Measurements from ENCODE around the gene LHCGR. TPM values are rescaled to one million over a fixed set of nuclear protein-coding genes. Genes with fewer than 3 reads are reported as not detected.

The LHCGR gene
- total RNA-seq, 2 experiments from 2014 or later: not detected

DNA sequence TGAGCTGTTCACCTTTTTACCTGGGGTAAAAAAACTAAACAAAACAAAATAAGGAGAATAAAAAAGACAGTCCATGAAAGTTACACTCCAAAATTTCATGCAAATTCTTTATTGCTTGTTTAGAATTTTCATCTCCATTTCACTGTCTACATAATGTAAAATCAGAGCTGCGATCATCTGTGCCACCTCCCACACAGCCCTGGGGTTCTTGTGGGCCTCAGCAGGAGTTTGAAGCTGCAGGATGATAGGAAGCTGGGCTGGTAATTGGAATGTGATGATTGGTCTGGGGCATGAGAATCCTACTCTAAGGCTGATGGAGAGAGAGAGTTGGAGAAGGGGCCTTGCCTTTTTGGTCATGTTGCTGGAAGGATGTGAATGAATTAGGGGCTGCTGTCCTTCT is 4.2 kb upstream of the LHCGR start:
- Mint-ChIP-seq H3K27me3 (peaks cover 20% of the 10 kb centered on the region), H3K27ac (no peak overlapping the region), H3K4me3 (no peak overlapping the region), H3K36me3 (ENCODE audit: low read depth) (no peaks in the 10 kb centered on the region), H3K9me3 (peaks cover 7% of the 10 kb centered on the region), H3K4me1 (ENCODE audit: low read depth) (no peaks in the 10 kb centered on the region)
- POLR2A ChIA-PET: no interaction called here
- CTCF ChIA-PET: no interaction called here
- ATAC-seq: no peak
- no peak for DNase-seq
- intact Hi-C loops (cut with micrococcal nuclease): no loop called here
- TF ChIP-seq, protein P1, sequence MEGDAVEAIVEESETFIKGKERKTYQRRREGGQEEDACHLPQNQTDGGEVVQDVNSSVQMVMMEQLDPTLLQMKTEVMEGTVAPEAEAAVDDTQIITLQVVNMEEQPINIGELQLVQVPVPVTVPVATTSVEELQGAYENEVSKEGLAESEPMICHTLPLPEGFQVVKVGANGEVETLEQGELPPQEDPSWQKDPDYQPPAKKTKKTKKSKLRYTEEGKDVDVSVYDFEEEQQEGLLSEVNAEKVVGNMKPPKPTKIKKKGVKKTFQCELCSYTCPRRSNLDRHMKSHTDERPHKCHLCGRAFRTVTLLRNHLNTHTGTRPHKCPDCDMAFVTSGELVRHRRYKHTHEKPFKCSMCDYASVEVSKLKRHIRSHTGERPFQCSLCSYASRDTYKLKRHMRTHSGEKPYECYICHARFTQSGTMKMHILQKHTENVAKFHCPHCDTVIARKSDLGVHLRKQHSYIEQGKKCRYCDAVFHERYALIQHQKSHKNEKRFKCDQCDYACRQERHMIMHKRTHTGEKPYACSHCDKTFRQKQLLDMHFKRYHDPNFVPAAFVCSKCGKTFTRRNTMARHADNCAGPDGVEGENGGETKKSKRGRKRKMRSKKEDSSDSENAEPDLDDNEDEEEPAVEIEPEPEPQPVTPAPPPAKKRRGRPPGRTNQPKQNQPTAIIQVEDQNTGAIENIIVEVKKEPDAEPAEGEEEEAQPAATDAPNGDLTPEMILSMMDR (IDR thresholded peaks at IDR 0.05): no peak

DNA sequence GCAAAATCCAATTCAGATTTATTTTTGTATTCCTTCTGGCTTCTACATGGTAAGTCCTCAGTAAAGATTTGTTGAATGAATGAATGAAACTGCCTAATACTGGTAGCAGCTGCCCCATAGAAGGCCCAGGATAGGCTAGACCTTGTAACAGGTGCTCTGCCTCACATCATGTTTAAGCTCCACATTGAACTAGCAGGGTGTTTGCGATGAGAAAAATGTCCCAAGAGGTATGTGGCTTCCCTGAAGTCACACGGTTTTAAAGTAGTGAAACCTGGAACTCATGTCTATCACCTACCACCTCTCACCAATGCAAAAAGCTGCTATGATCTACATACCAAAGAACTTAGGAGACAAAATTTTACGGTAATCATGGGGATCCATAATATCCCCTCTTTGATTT is 765 bp upstream of the LHCGR start:
- Mint-ChIP-seq H3K27ac (no peak overlapping the region), H3K36me3 (ENCODE audit: low read depth) (no peaks in the 10 kb centered on the region), H3K27me3 (peaks cover 27% of the 10 kb centered on the region), H3K4me3 (no peak overlapping the region), H3K9me3 (no peaks in the 10 kb centered on the region), H3K4me1 (ENCODE audit: low read depth) (no peaks in the 10 kb centered on the region)
- CTCF ChIA-PET: no interaction called here
- POLR2A ChIA-PET: no interaction called here
- TF ChIP-seq, protein P1 (IDR thresholded peaks at IDR 0.05): no peak
- ATAC-seq: no peak
- no peak for DNase-seq
- intact Hi-C loops (cut with micrococcal nuclease): no loop called here

DNA sequence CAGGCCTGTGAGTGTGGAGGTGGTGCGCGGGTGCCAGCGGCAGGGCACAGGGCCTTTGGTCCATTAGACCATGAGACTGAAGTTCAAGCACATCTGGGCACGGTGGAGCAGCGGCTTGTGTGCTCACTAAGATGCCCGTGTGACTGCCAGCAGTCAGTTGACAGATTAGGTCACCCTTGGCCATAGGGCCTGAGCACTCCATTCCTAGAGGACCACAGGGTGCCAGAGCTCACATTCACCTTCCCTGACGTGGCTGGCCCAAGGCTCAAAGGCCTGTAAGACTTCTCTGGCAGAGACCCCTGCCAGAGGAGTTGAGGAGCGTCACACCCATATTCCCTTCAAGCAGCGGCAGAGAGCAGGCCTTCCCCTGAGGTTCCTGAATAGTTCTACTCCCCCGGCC is 650 bp downstream of the LHCGR start:
- ATAC-seq (no peak), DNase-seq (no peak)
- Mint-ChIP-seq H3K9me3 (no peaks in the 10 kb centered on the region), H3K27ac (no peak overlapping the region), H3K4me3 (no peak overlapping the region), H3K27me3 (peaks cover 27% of the 10 kb centered on the region), H3K4me1 (ENCODE audit: low read depth) (no peaks in the 10 kb centered on the region), H3K36me3 (ENCODE audit: low read depth) (no peaks in the 10 kb centered on the region)
- TF ChIP-seq, protein P1 (IDR thresholded peaks at IDR 0.05): no peak
- CTCF ChIA-PET: no interaction called here
- POLR2A ChIA-PET: no interaction called here
- intact Hi-C loops (cut with micrococcal nuclease): no loop called here

DNA sequence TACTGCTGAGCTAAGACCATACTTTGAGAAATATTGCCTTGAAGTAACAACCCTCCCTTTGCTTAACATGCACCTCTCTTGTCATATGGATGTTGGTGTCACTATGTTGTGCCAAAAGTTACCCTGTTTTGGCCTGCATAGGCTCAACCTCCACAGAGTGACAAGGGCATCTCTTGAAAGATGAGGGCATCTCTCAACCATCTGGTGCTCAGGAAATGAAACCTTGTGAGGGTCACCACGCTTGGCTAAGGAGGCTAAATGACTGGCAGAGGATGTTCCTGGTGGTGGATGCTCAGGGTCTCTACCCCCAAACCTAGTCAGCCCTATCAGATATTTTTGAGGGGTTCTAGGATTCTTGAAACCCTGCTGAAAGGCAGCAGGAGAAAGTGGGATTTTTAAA is 2.3 kb downstream of the LHCGR start:
- H3K36me3 Mint-ChIP-seq (ENCODE audit: low read depth): no peaks in the 10 kb centered on the region
- POLR2A ChIA-PET: no interaction called here
- DNase-seq (no peak), ATAC-seq (no peak)
- H3K4me3 Mint-ChIP-seq: no peak overlapping the region
- H3K27ac Mint-ChIP-seq: no peak overlapping the region
- H3K9me3 Mint-ChIP-seq: no peaks in the 10 kb centered on the region
- CTCF ChIA-PET: no interaction called here
- intact Hi-C loops (cut with micrococcal nuclease): no loop called here
- TF ChIP-seq, protein P1 (IDR thresholded peaks at IDR 0.05): no peak
- peaks cover 27% of the 10 kb centered on the region for H3K27me3 Mint-ChIP-seq
- H3K4me1 Mint-ChIP-seq (ENCODE audit: low read depth): no peaks in the 10 kb centered on the region

DNA sequence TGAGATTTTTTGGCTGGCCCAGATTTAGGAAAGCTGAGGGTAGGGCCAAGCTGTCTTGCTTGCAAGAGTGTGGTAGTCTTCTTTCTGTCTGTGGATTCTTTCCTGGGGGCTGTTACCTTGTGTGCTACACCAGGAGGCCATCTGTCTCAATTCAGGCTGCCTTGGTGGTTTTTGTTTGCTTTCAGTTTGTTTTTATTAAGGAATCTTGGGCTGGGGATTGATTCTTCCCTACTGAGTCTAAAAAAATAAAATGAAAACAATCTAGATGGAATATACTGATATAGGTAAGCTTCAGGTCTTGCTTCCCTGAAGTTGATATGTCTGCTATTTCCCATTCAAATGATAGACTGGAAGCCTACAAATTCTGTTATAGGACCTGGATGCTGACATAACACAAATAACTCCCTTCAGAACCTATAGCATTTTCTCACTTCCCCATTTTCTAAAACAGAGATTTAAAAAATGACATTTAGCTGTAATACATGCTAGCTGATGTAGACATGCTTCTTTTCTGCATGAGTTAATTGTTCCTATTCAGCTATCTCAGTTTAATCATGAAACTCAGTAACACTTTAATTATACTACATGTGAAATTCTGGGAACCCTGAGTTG is 5.3 kb downstream of the LHCGR start:
- no peaks in the 10 kb centered on the region for H3K36me3 Mint-ChIP-seq (ENCODE audit: low read depth)
- no peaks in the 10 kb centered on the region for H3K9me3 Mint-ChIP-seq
- POLR2A ChIA-PET: no interaction called here
- CTCF ChIA-PET: no interaction called here
- no peaks in the 10 kb centered on the region for H3K4me1 Mint-ChIP-seq (ENCODE audit: low read depth)
- peaks cover 12% of the 10 kb centered on the region for H3K27me3 Mint-ChIP-seq
- TF ChIP-seq, protein P1 (IDR thresholded peaks at IDR 0.05): no peak
- DNase-seq (no peak), ATAC-seq (no peak)
- H3K27ac Mint-ChIP-seq: no peak overlapping the region
- H3K4me3 Mint-ChIP-seq: no peak overlapping the region
- intact Hi-C loops (cut with micrococcal nuclease): no loop called here
